ENCODE measurements around the gene DAG1. TPM values are rescaled to one million over a fixed set of nuclear protein-coding genes. Genes with fewer than 3 reads are reported as not detected.

The DAG1 gene
- total and polyA plus RNA-seq, 2 experiments from 2014 or later, result 104 to 185 TPM

DNA sequence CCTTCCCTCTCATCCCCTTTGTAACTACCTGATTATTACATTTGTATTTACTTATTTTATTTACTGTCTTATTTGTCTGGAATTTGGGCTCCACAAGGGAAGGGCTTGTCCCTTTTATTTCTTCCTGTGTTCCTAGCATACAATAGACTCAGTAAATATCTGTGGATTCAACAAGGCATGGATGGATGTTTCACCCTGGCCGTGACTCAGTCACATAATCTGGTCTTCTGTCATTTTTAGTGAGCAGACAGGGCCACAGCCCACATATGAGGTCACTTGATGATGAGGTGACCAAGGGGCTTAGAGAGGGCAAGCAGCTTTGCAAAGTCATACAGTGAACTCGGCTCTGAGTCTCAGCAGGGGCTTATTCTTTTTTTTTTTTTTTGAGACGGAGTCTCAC lies 7.8 kb upstream of the DAG1 start:
- H3K27me3 ChIP-seq, result no peaks in the 10 kb centered on the region
- peak overlapping the region; percentile 97 for H3K27ac ChIP-seq
- no peaks in the 10 kb centered on the region for H3K9me3 ChIP-seq (ENCODE audit: low read depth)
- no peaks in the 10 kb centered on the region for H3K36me3 ChIP-seq
- DNase-seq (ENCODE audit: low read depth in 1 of 2, low spot score in 1 of 2), result peak in 1 of 2 donors; percentile 17
- peaks cover 46% of the 10 kb centered on the region for H3K4me1 ChIP-seq (ENCODE audit: low read depth)
- H3K4me3 ChIP-seq, result no peak overlapping the region
- no peak for TF ChIP-seq CTCF (IDR thresholded peaks at IDR 0.05; ENCODE audit: low read depth, low read length)

DNA sequence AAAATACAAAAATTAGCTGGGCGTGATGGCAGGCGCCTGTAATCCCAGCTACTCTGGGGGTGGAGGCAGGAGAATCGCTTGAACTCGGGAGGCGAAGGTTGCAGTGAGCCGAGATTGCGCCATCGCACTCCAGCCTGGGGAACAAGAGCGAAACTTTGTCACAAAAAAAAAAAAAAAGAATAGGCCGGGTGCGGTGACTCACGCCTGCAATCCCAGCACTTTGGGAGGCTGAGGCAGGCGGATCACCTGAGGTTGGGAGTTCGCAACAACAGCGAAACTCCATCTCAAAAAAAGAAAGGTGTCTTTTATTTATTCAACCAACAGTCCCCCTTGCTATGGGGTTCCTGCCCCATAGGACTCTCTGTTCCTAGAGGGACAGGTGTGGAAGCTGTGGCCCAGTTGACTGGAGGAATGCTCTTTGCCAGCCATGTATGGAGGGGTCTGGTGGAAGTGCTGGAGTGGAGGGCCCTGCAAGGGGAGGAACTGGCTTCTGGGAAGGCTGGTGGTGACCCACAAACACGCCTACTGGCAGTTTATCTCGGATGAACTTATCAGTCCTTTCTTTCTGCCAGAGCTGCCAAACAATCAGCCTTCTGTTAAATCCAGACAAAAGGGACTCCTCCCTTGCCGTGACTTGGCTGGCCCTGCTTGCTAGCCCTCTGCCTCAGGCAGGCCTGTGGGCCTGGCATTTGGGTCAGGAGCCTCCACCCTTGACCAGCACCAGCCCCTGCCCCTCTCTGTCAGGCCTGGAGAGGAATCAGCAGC lies 4.6 kb upstream of the DAG1 start:
- peaks cover 48% of the 10 kb centered on the region for H3K4me1 ChIP-seq (ENCODE audit: low read depth)
- TF ChIP-seq CTCF (IDR thresholded peaks at IDR 0.05; ENCODE audit: low read depth, low read length), result no peak
- H3K9me3 ChIP-seq (ENCODE audit: low read depth), result no peaks in the 10 kb centered on the region
- no peaks in the 10 kb centered on the region for H3K27me3 ChIP-seq
- no peak overlapping the region for H3K4me3 ChIP-seq
- peak in 1 of 2 donors; percentile 81 for DNase-seq (ENCODE audit: low read depth in 1 of 2, low spot score in 1 of 2)
- H3K27ac ChIP-seq, result peak overlapping the region; percentile 96
- no peaks in the 10 kb centered on the region for H3K36me3 ChIP-seq

DNA sequence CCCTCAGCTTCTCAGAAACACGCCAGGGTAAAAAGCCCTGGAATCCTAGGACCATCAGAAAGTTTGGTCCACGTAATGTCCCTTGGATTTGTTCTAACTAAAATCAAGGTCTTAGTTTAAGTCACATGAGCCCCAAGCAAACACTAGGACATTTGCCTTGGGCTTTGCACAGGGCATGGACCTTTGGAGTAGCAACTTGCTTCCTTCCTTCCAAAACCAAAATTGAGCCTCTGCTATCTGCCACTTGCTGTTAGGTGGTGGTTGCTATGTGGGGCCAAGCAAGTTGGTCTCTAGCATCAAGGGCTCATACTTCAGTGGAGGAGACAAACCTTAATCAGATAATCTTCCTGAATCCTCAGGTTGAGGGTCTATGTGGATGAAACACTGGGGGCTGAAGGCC lies 4.0 kb upstream of the DAG1 start:
- Histone ChIP-seq H3K4me1 (ENCODE audit: low read depth) (peaks cover 42% of the 10 kb centered on the region), H3K4me3 (no peak overlapping the region), H3K27ac (peak overlapping the region; percentile 96), H3K36me3 (no peaks in the 10 kb centered on the region), H3K9me3 (ENCODE audit: low read depth) (no peaks in the 10 kb centered on the region), H3K27me3 (no peaks in the 10 kb centered on the region)
- DNase-seq (ENCODE audit: low read depth in 1 of 2, low spot score in 1 of 2), result no peak
- TF ChIP-seq CTCF (IDR thresholded peaks at IDR 0.05; ENCODE audit: low read depth, low read length), result no peak

DNA sequence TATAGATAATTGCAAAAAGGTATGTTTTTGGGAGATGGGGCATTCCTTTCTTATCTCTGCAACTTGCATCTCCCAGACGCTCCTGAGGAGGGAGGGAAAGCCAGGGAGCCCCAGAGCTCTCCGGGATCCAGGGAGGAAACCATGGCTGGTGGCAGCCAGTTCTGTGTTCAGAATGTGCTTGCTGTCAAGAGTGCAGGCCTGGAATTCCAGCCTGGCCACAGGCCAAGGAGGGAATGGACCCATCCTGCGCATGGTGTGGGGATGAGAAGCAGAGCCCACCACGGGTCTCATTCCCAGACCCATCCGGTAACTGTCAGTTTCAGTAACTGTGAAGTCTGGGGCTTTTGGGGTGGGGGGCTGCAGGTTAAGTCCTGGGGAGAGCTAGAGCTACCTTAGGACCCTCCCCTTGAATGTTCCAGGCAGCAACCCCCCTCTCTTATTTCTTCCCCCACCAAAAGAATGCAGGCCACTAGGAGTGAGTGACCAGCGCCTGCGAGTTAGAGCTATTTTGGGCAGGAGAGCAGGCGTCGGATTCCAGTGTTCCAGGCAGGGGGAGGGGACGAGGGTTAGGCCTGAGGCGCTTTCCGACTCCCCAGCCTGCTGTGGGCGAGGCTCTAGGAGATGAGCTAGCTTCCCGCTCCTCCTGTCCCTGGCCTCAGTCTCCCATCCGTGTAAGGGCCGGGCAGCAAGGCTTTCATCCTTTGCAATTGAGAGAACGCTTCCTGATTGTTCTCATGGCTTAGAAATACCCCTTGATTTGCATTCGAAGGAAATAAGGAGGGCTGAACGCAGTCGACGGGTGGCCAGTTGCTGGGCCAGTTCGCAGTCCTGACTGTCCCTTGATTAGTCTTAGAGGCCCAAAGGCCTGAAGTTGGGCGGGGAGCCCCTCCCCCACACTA lies 781 bp upstream of the DAG1 start:
- Histone ChIP-seq H3K27ac (peak overlapping the region; percentile 100), H3K4me3 (peak overlapping the region; percentile 41), H3K36me3 (no peaks in the 10 kb centered on the region), H3K4me1 (ENCODE audit: low read depth) (peaks cover 28% of the 10 kb centered on the region), H3K9me3 (ENCODE audit: low read depth) (no peaks in the 10 kb centered on the region), H3K27me3 (no peaks in the 10 kb centered on the region)
- no peak for TF ChIP-seq CTCF (IDR thresholded peaks at IDR 0.05; ENCODE audit: low read depth, low read length)
- peak; percentile 83 to 96 for DNase-seq (ENCODE audit: low read depth in 1 of 2, low spot score in 1 of 2)

DNA sequence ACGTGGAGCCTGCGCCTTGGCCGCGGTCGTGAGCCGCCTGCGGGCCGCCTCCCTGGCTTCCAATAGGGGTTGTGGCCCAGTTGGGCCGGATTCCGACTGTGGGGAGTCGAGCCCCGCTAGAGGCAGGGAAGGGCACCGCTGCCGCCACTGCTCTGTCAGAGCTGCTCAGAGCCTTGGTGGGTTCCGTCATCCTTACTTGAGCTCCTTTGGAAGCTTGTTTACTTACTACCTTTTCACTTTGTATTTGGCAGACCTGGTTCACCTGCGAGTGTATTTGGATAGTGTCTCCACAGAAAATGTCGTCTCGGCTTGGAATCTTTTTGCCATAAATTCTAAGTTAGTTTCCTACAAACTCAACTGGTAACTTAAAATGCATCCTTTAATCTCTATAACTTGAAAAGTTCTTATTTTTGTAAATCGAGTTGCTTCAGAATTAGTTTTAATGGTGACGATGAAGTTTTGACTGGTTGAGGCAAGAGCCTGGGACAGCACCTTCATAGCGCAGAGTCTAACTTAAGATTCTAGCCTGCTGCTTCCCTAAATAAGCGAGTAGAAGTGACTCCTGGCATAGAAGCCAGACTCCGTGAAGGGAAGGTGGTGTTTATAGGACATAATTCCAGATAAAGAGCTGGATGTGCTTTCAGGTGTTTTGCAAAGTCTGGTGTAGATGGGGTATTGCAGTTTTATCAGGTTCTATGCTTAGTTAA lies 800 bp downstream of the DAG1 start:
- no peak for DNase-seq (ENCODE audit: low read depth in 1 of 2, low spot score in 1 of 2)
- H3K27me3 ChIP-seq, result no peaks in the 10 kb centered on the region
- H3K4me1 ChIP-seq (ENCODE audit: low read depth), result peaks cover 20% of the 10 kb centered on the region
- H3K9me3 ChIP-seq (ENCODE audit: low read depth), result no peaks in the 10 kb centered on the region
- no peaks in the 10 kb centered on the region for H3K36me3 ChIP-seq
- TF ChIP-seq CTCF (IDR thresholded peaks at IDR 0.05; ENCODE audit: low read depth, low read length), result no peak
- peak overlapping the region; percentile 100 for H3K27ac ChIP-seq
- H3K4me3 ChIP-seq, result peak overlapping the region; percentile 77

All from cardiac muscle cell (in vitro differentiated cells and primary cell).